Neural cell (in vitro differentiated cells): ENCODE data around the gene CIB4.

ENCODE experiments used
- CTCF ChIP-seq: fragments of 450-650 bp; IDR thresholded peaks from 2 replicates; pipeline ENCODE4 v1.5.1; 2014; ENCODE audit warnings: antibody characterized with exemption, mild to moderate bottlenecking, moderate library complexity; ENCODE audit not compliant: poor library complexity, severe bottlenecking
- SMC3 ChIP-seq: fragments of 450-650 bp; conservative IDR thresholded peaks from 2 replicates; pipeline ENCODE4 v1.6.1; 2014; ENCODE audit warnings: antibody characterized with exemption, mild to moderate bottlenecking, moderate library complexity; ENCODE audit not compliant: poor library complexity

- TF ChIP-seq CTCF: no peak
- TF ChIP-seq SMC3: no peak
Measured at GRCh38 chr2:26570083-26570430, 71.1 kb downstream of the CIB4 start.
